Measurements from ENCODE around the gene XAB2. TPM values are rescaled to one million over a fixed set of nuclear protein-coding genes. Genes with fewer than 3 reads are reported as not detected.
"Not testable (repeated sequence)": the region's sequence is repeated elsewhere in the genome, so short reads cannot be mapped to it uniquely, and the experiment has no call there.

XAB2 gene
- total RNA-seq, 1 donor from 2014 or later, result 39.7 TPM

GRCh38 chr19:7650148-7650547 lies 20.8 kb upstream of the XAB2 start:
- intact Hi-C loops (cut with micrococcal nuclease), result no loop called here

GRCh38 chr19:7648265-7649014 lies 19.1 kb upstream of the XAB2 start:
- intact Hi-C loops (cut with micrococcal nuclease), result no loop called here

- intact Hi-C loops (cut with micrococcal nuclease), result no loop called here
Observed at GRCh38 chr19:7647156-7647555, 17.8 kb upstream of the XAB2 start.

GRCh38 chr19:7646426-7646700 lies 17.0 kb upstream of the XAB2 start:
- intact Hi-C loops (cut with micrococcal nuclease), result no loop called here

- intact Hi-C loops (cut with micrococcal nuclease), result no loop called here
Observed at GRCh38 chr19:7645656-7646425, 16.5 kb upstream of the XAB2 start.

GRCh38 chr19:7645163-7645562 lies 15.8 kb upstream of the XAB2 start:
- intact Hi-C loops (cut with micrococcal nuclease), result no loop called here

- intact Hi-C loops (cut with micrococcal nuclease), result no loop called here
Observed at GRCh38 chr19:7644550-7644877, 15.2 kb upstream of the XAB2 start.

- intact Hi-C loops (cut with micrococcal nuclease), result not testable (repeated sequence)
Observed at GRCh38 chr19:7643629-7644549, 14.5 kb upstream of the XAB2 start.

- intact Hi-C loops (cut with micrococcal nuclease), result no loop called here
Observed at GRCh38 chr19:7643031-7643415, 13.7 kb upstream of the XAB2 start.

GRCh38 chr19:7642295-7643030 lies 13.1 kb upstream of the XAB2 start:
- intact Hi-C loops (cut with micrococcal nuclease), result no loop called here

- intact Hi-C loops (cut with micrococcal nuclease), result no loop called here
Observed at GRCh38 chr19:7641290-7642276, 12.2 kb upstream of the XAB2 start.

GRCh38 chr19:7640803-7641202 lies 11.5 kb upstream of the XAB2 start:
- intact Hi-C loops (cut with micrococcal nuclease), result no loop called here

- intact Hi-C loops (cut with micrococcal nuclease), result no loop called here
Observed at GRCh38 chr19:7639863-7640348, 10.6 kb upstream of the XAB2 start.

- intact Hi-C loops (cut with micrococcal nuclease), result no loop called here
Observed at GRCh38 chr19:7638802-7639465, 9.6 kb upstream of the XAB2 start.

GRCh38 chr19:7637374-7638256 lies 8.3 kb upstream of the XAB2 start:
- intact Hi-C loops (cut with micrococcal nuclease), result no loop called here

GRCh38 chr19:7636691-7637373 lies 7.5 kb upstream of the XAB2 start, which contains the start of gene STXBP2:
Gene STXBP2, plus strand, starts transcription at chr19:7637110. Its CDS starts 40 bp downstream, at chr19:7637150.
- intact Hi-C loops (cut with micrococcal nuclease), result no loop called here

- intact Hi-C loops (cut with micrococcal nuclease), result no loop called here
Observed at GRCh38 chr19:7636317-7636690, 7.0 kb upstream of the XAB2 start.

GRCh38 chr19:7635670-7636069 lies 6.3 kb upstream of the XAB2 start:
- intact Hi-C loops (cut with micrococcal nuclease), result no loop called here

All from T-helper 2 cell treated with Interferon-gamma antibody and Interleukin-4, amounts not matched to agents 100 ng/mL and 5 ng/mL, for 36 hours (primary cell).